Measurements from ENCODE around the gene CTTNBP2.

- no peak for TF ChIP-seq CTCF (IDR thresholded peaks at IDR 0.05)
- no peak for TF ChIP-seq EZH2phosphoT487 (IDR thresholded peaks at IDR 0.05)
- TF ChIP-seq EZH2 (IDR thresholded peaks at IDR 0.05), result no peak
These were observed 187.4 kb downstream of the CTTNBP2 start for GRCh38 chr7:117685795-117686194.
